Lung microvascular endothelial cell (primary cell): ENCODE results near the gene CACNA2D2. TPM values are rescaled to one million over a fixed set of nuclear protein-coding genes. Genes with fewer than 3 reads are reported as not detected.
A peak's percentile ranks its signal among the peaks of the same experiment; 100 is the strongest.

Experiments used
- DNase-seq, 2 donors: peaks; one replicate each; pipeline versions ENCODE4 v3.0.0 to v3.0.0-alpha.2; 2010; ENCODE audit warnings: low read depth in 2 of 2
- total RNA-seq: library from RNA; depleted of rRNA; stranded (reverse); fragments of >200 nt; gene quantifications from 2 replicates; pipeline ENCODE4 v1.2.1, GENCODE V29; 2014

Gene CACNA2D2
- total RNA-seq, 1 donor from 2014 or later = under 0.01 TPM

DNA sequence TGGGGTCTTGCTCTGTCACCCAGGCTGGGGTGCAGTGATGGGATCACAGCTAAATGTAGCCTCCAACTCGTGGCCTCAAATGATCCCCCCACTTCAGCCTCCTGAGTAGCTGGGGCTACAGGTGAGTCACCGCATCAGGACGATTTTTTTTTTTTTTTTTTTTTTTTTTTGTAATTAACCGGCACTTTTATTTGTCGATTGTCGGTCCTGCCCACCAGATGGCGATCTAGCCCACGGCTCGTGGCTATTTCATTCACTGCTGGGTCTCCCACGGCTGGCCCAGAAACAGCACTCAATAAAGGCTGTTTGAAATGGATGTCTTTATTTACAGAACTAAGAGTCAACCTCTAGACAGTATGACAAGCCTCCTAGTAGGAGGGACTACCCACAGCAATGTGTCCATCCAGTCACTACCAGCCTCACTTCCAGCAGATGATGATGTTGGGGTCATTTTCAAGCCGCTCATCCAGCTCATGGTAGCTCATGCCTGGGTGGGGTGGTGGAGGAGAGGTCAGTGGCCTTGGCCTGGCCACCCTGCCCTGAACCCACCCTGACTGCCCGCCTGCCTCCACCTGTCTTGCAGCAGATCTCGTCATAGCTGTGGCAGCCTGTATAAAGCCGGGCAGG is 156.1 kb downstream of the CACNA2D2 start:
- DNase-seq = peak; percentile 80 to 84

DNA sequence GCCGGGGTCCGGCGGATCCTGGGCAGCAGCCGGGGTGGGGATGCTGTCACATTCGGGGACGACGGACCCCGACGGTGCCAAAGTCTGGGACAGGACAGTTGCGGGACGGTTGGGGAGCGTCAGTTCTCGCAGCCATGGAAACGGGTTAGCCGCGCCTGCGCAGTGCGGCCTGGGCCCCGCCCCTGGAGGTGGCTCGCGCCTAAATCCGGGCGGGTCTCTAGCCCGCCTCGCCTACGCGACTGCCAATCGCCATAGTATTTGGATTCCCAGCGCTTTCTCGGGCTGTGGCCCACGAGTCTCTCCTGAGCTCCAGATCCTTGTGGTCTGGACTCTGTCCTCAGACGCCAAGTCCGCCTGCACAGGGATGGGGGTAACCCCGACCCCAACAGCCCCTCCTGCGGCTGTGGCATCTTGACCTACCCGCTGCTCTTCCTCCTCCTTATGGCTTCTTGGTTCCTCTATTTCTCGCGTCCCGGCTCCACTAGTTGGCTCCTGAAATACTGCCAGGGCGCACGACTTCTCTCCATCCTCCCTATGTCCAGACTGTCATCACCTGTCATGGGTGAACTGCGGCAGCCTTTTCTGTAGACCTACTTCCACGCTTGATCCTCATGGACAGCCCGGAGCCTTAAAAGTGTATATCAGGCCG is 157.7 kb downstream of the CACNA2D2 start, which contains the start of gene ZMYND10:
TSS of gene ZMYND10 (minus strand) at position 147 of the 649 bp plus-strand sequence. CDS start 153 bp downstream, outside the sequence.
- peak in 1 of 2 donors; percentile 53 for DNase-seq

DNA sequence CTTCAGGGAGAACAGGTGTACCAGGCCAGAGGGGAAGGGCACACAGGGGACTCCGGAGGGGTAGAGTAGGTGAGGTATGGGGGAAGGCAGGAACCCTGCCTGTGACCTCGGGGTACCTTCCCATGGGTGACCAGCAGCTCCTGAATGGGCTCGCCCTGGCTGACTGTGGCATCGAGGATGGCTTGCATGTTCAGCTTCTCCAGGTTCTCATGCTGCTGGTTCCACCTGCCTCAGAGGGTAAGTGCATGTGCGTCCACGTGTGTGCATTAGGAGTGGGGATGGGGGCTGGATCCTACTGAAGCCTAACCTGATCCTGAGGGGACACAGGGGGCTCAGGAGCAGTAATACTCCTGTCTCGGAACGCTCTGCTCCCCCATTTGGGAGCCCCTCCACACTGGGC is 158.4 kb downstream of the CACNA2D2 start:
- no peak for DNase-seq

DNA sequence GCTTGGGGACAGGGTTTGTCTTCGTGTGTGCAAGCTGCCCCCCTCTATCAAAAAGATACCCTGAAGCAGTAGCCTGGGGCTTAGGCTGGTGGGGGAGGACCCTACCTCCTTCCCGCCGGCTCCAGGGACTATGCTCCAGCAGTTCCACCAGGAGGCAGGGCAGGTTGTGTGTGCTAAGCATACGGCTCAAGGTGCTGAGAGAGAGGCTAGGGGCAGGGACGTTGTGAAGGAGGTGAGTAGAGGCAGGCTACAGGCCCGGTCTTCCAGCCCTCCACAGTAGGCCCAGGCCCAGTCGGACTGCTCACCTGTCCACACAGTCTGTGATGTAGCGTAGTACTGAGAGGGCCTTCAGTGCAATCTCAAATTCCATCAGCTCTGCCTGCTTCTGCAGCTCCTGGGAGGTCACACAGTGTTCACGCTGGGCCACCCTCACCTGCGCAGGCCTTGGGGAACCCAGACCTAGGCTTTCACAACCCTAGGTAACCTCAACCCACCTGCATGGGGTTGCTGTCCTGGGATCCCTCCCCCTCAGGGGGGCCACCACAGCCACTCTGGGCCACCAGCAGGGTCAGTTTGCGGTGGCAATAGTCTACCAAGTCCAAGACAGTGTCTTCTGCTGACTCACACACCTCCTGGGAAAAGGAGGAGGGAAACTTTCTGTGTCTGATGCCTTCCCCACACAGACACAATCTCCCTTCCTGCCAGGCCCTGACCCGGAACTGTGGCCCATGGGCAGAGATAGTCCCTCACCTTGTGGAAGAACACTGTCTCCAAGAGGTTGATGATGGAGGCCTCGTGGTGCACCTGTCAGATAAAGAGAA is 160.4 kb downstream of the CACNA2D2 start:
- no peak for DNase-seq

DNA sequence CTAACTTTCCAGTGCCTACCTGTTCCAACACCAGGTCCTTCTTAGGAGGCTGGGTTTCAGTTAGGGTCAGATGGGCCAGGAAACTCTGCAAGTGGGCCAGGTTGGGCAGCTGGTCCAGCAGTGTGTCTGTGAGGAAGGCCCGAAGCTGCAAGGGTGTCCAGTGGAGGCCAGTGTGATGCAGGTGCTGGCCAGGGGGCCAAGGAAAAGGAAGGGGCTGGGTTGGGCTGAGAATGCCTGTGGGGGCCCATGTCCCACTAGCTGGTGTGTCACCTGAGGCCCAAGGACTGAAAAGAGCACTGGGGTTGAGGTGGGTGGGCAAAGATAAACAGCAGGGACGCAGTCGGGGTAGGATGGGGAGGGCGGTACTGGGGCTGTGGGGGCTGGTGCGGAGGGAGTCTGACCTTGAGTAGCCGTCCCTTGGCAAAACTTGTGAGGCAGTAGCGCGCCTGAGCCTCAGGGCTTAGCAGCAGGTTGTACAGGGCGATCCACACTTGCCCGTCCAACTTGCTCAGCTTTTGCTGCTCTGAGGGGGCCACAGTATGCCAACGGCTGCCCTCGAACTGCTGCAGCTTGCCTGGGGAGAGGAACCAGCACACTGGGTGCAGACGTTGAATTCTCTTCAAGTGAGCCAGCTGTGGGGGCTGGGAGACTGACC is 161.3 kb downstream of the CACNA2D2 start:
- DNase-seq = no peak

DNA sequence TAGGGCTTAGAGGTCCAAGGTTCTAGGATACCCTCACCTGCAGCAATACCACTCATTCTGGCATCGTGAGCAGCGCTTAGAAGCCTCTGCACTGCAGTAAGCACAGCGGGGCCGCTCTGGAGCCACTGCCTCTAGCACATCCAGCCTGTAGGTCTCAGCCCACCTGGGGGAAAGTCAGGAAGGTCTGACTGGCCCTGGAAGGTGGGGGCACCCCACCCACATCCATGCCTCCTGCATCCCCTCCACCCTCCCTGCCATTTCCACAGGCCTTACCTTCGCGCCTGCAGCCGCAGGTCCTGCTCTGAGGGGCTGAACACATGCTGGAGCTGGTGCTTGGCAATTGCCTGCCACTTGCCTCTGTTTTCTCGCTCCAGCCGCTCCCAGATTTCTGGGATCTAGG is 161.9 kb downstream of the CACNA2D2 start:
- no peak for DNase-seq

DNA sequence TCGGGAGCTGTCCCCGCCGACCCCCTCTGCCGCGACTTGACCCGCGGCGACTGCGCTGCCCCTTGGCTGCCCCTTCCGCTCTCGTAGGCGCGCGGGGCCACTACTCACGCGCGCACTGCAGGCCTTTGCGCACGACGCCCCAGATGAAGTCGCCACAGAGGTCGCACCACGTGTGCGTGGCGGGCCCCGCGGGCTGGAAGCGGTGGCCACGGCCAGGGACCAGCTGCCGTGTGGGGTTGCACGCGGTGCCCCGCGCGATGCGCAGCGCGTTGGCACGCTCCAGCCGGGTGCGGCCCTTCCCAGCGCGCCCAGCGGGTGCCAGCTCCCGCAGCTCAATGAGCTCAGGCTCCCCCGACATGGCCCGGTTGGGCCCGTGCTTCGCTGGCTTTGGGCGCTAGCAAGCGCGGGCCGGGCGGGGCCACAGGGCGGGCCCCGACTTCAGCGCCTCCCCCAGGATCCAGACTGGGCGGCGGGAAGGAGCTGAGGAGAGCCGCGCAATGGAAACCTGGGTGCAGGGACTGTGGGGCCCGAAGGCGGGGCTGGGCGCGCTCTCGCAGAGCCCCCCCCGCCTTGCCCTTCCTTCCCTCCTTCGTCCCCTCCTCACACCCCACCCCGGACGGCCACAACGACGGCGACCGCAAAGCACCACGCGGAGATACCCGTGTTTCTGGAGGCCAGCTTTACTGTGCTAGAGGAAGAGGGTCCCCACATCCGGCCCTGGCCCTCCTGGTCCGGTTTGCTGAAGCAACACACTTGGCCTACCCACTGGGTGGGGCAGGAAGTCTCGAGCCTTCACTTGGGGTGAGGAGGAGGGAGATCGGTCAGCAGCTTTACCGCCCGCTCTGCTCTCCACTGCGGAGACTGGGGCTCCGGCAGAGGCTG is 162.7 kb downstream of the CACNA2D2 start, which contains the start of gene RASSF1:
TSS of gene RASSF1 (minus strand) at position 389 of the 882 bp plus-strand sequence. CDS start at position 358, 31 bp downstream.
- peak in 1 of 2 donors; percentile 43 for DNase-seq

DNA sequence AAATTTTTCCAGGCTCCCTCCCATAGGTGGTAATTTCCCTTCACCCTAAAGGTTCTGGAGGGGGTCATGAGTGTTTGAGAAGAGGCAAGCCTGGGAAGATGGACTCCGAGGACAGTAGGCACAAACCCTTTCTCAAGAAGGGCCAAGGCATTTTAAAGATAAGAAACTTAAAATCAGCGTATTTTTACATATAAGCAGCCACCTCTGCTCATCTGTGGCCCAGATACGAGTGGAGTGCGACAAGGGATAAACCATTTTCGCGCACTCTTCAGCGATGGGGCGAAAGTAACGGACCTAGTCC is 163.3 kb downstream of the CACNA2D2 start:
- no peak for DNase-seq

DNA sequence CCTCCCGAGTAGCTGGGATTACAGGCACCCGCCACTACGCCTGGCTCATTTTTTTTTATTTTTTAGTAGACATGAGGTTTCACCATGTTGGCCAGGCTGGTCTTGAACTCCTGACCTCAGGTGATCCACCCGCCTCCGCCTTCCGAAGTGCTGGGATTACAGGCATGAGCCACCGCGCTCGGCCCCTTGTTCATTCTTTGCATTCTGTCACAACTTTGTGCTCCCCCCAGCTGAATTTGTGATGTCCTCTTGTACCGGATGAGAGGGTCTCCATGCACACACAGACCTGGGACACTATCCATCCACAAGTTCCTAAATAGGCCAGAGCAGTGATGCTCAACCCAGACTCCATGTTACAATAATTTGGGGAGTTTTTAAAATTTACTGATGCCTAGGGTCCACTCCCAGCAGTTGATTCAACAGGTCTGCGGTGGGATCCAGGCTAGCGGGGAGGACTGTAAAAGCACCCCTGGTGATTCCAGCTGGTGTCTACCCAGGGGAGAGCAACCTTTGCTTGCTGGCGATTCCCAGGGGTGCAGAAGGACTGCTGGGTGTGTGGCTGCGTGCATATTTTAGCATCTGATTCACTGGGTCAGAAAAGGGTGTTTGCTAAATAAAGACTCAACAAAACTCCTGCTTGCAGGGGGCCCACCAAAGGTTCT is 163.8 kb downstream of the CACNA2D2 start:
- no peak for DNase-seq

DNA sequence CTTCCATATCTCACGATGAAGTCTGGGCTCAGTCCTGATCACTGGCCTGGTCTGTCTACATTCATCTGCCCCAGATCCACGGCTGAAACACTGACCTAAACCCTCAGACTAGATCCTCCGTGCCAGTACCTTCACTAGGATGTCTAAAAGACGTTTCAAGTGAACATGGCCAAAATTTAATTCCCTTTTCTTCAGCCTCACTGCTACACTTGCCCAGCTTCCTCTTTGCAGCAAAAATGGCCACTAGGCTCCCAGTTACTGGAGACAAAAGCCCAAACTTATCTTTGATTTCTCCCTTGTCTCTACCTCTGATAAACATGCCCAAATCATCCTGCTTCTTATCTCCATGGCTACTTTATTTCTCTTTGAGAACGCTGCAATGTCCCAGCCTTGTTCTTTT is 164.5 kb downstream of the CACNA2D2 start:
- DNase-seq = no peak

DNA sequence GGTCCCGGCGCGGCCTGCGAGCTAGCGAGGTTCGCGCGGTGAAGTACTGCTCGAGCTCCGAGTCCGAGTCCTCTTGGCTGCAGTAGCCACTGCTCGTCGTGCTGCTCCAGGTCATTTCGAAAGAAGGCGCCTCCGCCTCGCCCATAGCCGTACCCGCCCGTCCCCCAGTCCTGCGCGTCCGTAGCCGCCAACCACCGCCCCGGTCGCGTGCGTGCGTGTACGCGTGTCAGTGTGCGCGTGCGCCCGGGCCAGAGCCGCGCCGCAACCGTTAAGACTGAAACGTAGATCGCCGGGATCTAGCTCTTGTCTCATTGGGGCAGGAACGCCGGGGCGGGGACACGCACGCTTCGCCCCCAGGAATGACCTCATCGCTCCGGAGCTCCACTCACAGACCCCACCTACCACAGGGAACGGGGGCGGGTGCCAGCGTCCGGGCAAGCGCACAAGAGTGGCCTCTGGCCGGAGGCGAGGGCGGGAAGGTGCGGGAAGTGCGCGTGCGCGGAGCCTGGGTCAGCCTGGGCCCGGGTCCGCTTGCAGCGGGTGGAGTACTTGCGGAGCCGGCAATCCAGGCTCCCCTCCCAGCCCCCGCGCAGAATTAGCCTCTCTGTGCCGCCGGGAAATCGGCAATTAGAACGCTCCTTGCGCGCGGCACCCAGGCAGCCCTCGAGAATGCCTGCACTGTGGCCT is 166.1 kb downstream of the CACNA2D2 start:
- DNase-seq = peak; percentile 100

DNA sequence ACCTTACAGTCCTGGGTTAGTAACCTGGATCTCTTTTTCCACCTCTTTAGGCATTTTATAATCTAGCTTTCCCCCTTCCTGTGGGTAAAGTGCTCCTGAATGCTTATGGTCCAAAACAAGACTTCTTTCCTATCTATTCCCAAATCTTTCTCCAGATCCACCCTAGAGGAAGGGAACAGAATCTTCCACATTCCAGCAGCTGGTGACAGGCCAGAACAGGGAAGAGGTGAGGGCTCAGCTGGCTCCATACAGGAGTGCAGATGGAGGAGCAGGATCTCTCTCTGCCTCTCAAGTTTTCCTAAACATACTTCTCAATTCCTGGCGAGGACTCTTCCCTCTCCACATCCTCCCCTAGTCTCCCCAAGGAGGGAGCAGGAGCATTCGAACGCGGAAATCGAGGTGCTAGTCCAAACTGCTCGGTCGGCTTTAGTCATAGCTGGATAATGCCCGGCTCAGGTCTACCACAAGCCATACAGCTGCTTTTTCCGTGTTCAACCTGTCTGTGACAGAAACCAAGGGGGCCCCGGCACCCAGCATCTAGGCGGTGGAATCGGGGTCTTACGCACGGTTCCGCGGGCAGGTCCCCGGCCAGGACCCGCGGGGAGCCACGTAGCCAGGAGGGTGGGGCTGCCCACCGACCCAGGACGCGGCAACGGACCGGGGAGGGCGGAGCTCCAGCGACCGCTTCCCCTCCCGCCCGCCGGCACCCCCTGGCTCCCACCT is 166.8 kb downstream of the CACNA2D2 start:
- DNase-seq = no peak

DNA sequence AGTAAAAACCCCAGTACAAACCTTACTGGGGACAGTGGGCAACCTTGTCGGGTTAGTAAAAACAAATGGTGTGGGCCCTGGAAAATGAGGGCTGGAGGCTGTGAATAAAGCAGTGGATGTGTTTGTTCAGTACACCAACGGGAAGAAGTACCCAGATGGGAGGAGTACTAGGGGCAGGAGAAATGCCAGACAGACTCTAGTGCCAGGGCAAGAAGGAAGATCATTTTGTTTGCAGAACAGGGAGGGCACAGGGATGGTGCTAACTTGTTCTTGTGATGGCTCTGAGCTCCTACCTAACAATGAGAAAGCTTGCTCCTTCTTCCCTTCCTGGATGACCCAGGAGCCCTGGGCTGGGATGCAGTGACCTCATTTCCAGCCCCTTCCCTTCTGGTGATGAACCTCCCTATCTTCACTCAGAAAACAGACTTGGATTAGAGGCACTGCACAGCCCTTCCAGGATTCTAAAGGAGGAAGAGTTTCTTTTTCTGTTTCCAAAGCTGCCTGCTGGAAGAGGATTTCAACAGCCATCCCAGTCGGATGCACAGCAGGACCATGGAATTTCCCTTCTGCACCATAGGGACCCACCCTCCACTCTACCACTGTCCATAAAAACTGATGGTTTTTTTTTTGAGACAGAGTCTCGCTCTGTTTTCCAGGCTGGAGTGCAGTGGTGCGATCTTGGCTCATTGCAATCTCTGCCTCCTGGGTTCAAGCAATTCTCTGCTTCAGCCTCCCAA is 168.9 kb downstream of the CACNA2D2 start:
- peak; percentile 66 to 82 for DNase-seq

DNA sequence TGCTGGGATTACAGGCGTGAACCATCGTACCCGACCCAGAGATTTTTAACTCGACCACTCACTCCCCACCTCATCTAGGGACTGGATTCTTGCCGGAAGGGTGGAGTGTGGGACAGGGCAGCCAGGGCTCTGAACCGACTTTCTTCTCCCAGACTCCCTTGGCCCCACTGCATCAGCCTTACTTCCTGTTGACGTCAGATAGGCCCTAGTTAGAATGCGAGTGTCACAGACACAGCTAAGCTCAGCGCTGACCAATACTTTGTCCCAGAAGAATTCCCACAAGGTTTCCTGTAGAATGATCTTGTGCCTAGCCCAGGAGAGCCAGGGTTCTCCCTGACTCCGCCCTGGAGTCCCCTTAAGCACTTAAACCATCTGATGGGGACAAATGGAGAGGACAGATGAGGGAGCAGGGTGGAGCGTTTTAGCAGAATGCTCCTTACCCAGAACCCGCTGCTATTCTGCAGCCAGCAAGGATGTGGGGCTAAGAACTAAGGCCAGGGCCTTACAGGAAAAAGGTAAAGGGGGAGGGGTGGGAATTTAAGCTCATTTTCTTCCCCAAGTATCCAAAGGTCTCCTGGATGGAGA is 169.6 kb downstream of the CACNA2D2 start:
- DNase-seq = peak; percentile 63 to 97

DNA sequence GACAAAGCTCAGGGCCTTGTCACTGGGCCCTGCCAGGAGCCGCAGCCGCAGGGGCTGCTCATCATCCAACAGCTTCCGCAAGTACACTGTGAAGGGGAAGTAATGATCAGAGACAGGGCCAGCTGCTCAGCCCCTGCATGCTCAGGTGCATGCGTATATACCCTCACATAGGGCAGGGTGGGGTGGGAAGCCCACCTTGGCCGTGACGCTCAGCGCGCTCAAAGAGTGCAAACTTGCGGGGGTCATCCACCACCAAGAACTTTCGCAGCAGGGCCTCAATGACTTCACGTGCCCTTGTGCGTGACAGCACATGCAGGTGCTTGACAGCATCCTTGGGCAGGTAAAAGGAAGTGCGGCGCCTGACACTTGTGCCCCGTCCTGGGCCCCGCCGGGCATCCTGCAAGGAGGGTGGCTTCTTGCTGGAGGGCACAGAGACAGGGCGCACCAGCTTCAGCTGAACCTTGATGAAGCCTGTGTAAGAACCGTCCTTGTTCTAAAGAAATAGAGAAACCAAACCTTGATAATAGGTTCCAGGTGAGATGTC is 172.0 kb downstream of the CACNA2D2 start:
- DNase-seq = no peak

DNA sequence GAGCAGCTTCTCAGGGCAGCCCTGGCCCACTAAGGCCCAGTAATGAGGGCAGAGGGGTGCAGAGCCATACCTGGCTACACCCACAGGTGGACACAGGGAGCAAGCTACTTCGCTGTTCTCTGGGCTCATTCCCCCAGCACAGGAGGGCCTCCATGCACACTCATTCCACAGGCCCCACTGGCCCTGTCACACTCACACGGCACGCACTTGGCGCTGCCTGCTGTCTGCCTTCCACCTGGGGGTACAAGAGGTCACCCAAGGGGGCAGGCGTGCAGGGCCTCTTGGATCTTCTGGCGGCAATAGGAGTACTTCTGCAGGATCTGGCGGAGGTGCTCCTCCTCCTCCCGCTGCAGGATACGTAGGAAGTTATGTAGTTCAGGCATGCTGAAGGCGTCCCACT is 173.1 kb downstream of the CACNA2D2 start:
- DNase-seq = no peak

DNA sequence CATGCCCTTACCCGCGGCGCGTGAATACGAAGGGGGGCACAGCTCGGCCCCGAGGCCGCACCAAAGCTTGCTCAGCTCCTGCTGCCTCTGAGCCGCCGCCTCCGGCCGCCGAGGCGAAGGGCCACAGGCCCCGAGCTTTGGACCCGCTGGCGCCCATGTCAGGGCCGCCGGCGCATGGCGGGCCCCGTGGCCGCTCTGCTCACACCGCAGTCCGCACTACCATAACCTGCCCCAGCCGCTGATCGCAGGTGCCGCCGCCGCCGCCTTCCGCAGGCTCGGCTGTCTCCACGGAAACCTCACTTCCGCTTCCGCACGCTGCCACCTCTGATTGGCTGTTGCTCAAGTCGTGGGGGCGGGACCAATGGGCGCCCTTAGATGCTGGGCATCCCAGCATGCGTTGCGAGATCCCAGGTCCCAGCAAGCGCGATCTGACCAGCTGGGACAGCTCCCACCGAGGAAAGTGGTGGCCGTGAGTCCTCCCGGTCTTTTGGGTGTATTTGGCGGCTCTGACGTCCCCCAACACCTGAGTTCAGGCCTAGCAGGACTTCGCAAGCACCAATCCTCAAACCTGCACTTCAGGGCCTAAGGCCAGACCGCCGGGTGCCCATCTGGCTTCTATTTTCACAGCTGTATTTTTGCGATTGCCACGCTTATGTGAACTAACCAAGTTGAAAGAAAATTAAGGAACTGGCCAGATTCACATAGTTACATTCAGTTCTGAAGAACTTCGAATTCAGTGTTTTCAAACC is 175.3 kb downstream of the CACNA2D2 start, which contains the start of gene TUSC2:
TSS of gene TUSC2 (minus strand) at position 281 of the 749 bp plus-strand sequence. CDS start at position 157, 124 bp downstream.
- DNase-seq = peak; percentile 98
